Endothelial cell of hepatic sinusoid (primary cell): Measurements from ENCODE around the gene USP14.

Experiments
- in situ Hi-C: cut with HindIII; loops from 2 replicates; pipeline ENCODE4 v1.10.0; 2017; ENCODE audit warnings: low sequenced_read_pairs

USP14 gene

GRCh38 chr18:220708-221107, 62.4 kb downstream of the USP14 start:
- in situ Hi-C loops = no loop called here

DNA sequence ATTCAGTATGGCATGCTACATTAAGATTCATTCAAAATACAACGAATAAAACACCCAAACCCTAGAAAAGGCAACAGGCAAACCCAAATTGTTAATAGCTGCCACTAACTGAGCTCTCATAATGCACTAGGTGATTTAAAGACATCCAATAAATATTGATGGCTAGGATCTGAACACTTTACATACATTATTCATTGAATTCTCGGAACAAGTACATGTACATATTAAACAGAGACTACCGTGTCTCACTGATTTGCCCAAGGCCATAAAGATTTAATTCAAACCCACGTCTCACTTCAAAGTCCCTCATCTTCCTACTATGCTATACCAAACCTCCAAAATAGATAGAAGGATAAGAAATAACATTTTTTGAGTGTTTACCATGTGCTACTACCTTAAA, 67.4 kb downstream of the USP14 start:
- in situ Hi-C loops = no loop called here

DNA sequence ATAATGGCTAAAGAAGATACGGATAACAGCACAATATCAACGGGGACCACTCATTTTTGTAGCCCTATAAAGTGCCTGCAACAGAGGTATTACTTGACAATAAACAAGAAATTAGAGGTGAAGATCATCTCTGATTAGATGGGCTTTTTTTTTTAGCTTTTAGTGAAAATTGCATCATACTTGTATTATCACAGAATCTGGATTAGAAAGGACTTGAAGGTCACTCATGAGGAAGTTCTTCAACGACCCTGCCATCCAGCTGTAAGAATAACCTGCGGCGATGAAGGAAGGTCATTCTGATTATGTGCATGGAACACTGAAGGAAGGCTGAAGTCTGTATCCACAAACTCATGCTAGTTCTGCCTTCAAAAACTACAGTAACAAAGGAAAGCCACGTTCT, 69.0 kb downstream of the USP14 start:
- in situ Hi-C loops = no loop called here

DNA sequence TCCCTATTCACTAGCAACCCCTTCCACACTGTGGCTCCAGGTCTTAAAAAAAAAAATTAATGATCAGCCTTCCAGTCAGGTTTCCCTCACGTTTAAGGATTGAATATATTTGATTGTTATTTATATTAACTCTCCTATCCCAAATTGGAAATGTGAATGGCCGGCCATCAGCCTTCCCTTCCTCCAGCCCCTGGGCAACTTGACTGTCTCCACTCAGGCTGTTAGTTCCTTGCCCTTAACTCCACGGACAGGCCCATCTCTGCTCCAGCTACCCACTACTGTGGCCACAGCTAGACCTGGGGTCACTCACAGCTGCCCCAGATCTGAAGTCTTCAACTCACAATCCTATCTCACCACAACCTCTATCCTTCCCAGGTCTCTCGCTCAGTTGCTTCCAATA, 69.5 kb downstream of the USP14 start:
- in situ Hi-C loops = no loop called here

DNA sequence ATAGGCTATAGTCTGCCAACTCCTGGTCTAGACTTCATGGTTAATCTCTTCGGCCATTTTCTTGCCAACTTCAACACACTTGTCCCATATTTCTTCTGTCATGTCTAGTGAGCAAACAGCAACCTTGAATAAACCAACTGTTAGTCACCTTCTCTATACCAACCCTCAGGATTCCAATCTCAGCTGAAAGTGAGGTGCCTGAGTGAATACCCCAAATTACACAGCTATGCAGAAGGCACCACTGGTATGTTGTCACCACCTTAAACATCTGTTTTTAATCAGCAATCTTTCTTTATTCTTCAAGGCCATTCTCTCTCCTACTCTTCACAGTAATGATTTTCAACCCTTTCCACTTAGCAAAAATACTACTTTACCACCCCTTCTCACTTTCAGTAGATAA, 70.2 kb downstream of the USP14 start:
- in situ Hi-C loops = no loop called here

GRCh38 chr18:231563-231962, 73.2 kb downstream of the USP14 start:
- in situ Hi-C loops = no loop called here

DNA sequence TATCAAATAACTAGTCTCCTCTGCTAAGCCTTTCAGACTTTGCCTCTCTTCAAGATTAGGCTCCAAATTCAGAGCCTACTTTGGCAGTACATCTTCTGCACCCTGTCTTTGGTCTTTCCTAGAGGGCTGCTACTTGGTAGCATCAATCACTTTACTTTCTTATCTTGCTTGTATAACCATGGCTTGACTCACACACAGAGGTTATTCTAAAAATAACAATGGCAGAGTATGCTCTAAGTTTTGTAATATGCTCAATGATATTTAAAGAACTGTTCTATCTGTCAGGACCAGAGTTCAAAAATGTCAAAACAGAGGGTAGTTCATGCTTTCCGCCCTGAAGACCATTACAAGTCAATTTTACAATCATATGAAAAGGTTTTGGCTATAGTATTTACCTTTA, 81.8 kb downstream of the USP14 start:
- in situ Hi-C loops = no loop called here

GRCh38 chr18:245282-245847, 87.0 kb downstream of the USP14 start:
- in situ Hi-C loops = no loop called here

GRCh38 chr18:248053-248452, 89.7 kb downstream of the USP14 start:
- in situ Hi-C loops = no loop called here

GRCh38 chr18:250685-251084, 92.3 kb downstream of the USP14 start:
- in situ Hi-C loops = no loop called here

DNA sequence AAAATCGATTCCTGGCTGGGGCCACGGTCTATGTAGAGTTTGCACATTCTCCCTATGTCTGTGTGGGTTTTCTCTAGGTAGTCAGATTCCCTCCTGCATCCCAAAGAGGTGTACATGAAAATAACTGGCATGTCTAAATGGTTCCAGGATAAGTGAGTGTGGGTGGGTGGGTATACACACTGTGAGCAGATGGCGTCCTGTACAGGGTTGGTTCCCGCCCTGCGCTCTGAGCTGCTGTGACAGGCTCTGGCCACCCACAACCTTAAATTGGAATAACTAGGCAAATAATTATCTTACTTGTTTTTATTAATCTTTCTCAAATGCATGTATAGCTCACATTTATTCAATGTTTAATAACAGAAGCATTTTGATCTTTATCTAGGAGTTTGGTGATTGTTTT, 93.2 kb downstream of the USP14 start:
- in situ Hi-C loops = no loop called here

GRCh38 chr18:253121-253520, 94.8 kb downstream of the USP14 start:
- in situ Hi-C loops = no loop called here

DNA sequence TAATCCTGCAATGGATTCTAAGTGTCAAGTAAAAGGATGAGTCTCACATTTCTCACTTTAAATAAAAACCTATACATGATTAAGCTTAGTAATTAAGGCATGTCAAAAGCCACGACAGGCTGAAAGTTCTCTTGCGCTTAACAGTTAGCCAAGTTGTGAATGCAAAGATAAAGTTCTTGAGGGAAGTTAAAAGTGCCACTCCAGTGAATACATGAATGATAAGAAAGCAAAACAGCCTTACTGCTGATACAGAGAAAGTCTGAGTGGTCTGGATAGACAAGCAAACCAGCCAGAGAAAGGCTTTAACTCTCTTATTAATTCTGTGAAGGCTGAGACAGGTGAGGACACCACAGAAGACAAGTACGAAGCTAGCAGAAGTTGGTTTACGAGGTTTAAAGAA, 96.8 kb downstream of the USP14 start:
- in situ Hi-C loops = no loop called here

DNA sequence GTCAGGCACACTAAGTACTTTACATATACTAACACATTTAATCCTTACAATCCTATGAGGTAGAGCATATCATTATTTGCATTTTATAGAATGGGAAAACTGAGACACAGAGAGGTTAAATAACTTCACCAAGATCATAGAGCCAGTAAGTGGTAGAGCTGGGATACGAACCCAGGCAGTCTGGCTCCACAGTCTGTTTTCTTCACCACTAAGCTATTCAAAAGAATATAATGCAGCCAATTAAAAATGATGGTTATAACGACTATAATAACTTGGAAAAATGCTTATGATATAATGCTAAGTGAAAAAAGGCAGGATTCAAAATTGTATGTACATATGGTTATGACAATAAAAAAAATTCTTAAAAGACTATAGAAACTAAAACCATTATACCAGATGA, 102.2 kb downstream of the USP14 start:
- in situ Hi-C loops = no loop called here

DNA sequence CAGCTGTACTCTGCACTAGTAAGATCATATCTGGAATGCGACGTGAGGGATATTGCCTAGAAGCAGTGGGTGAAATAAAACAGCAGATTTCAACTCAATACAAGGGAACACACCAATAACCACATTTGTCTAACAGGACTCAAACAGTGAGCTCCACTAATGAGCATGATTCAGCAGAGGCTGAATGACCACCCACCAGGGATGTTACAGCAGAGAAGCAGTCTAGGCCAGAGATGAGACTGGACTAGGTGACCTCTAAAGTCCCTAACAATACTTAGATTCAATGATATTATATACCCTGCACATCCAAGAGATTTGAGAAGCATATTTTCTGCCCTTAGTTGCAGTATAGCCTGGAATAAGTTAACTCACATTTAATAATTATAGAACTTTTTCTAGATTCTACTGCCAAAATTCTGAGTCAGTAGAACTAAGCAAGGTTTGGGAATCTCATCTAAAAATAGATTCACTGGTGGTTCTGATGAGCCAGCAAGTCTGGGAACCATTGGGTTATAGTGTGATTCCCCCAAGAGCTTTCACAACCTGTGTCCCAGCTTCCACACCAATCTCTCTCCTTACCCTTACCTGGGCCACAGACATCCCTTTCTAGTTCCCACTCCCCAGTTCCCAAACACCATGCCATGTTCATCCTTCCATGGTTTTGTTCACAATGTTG, 103.2 kb downstream of the USP14 start:
- in situ Hi-C loops = no loop called here
